Measurements from ENCODE around the gene CHD6. TPM values are rescaled to one million over a fixed set of nuclear protein-coding genes. Genes with fewer than 3 reads are reported as not detected.

Gene CHD6
- total and polyA plus RNA-seq, 4 donors = 3.3 to 23.4 (median 18.2) TPM

DNA sequence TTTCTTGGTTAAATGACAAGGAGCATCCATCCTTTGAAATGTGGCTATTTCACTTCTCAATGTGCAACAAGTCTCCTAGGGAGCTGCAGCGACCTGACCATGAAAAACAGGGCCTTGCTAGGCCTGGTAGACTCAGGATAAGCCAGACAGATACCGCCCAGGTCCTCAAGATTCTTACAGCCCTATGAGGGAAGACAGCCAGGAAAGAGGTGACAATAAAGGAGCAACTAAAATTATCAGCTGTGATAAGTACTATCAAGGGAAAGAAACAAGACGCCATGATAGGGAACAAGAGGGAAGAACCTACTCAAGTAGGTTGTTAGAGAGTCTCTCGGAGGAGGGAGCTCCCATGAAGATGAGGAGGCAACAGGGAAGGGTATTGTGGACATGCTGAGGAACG lies 200.1 kb downstream of the CHD6 start:
- WGBS = 95% methylated on average over 5 of the region's 5 CpGs
- Histone ChIP-seq H3K4me3 (ENCODE audit: low read depth in 1 of 3, low read length in 3 of 3) (no peak overlapping the region), H3K36me3 (ENCODE audit: control insufficient read depth in 4 of 4, insufficient read depth in 3 of 4, low read depth in 1 of 4, low read length in 3 of 4) (peaks cover 9 to 86% (median 67%) of the 10 kb centered on the region in 4 donors), H3K9ac (ENCODE audit: low read depth in 1 of 2, low read length in 2 of 2) (no peak overlapping the region), H3K9me3 (ENCODE audit: control insufficient read depth in 4 of 4, low read length in 3 of 4) (no peaks in the 10 kb centered on the region), H3K27ac (ENCODE audit: low read depth in 1 of 2, low read length in 2 of 2) (no peak overlapping the region), H3K27me3 (ENCODE audit: control insufficient read depth in 4 of 4, insufficient read depth in 4 of 4, low read length in 3 of 4) (no peaks in the 10 kb centered on the region), H3K4me1 (ENCODE audit: control insufficient read depth in 4 of 4, insufficient read depth in 4 of 4, low read length in 3 of 4) (no peaks in the 10 kb centered on the region)
- TF ChIP-seq, protein P1, sequence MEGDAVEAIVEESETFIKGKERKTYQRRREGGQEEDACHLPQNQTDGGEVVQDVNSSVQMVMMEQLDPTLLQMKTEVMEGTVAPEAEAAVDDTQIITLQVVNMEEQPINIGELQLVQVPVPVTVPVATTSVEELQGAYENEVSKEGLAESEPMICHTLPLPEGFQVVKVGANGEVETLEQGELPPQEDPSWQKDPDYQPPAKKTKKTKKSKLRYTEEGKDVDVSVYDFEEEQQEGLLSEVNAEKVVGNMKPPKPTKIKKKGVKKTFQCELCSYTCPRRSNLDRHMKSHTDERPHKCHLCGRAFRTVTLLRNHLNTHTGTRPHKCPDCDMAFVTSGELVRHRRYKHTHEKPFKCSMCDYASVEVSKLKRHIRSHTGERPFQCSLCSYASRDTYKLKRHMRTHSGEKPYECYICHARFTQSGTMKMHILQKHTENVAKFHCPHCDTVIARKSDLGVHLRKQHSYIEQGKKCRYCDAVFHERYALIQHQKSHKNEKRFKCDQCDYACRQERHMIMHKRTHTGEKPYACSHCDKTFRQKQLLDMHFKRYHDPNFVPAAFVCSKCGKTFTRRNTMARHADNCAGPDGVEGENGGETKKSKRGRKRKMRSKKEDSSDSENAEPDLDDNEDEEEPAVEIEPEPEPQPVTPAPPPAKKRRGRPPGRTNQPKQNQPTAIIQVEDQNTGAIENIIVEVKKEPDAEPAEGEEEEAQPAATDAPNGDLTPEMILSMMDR (IDR thresholded peaks at IDR 0.05; ENCODE audit: low read depth, low read length, missing input control) = no peak
- TF ChIP-seq YY1 (IDR thresholded peaks at IDR 0.05) (no peak), GABPA (IDR thresholded peaks at IDR 0.05 in 1 of 2, conservative IDR thresholded peaks at IDR 0.05 in 1 of 2) (no peak), HNF4A (conservative IDR thresholded peaks at IDR 0.05) (no peak), RAD21 (IDR thresholded peaks at IDR 0.05) (no peak), HNF4G (IDR thresholded peaks at IDR 0.05) (no peak), FOXA1 (IDR thresholded peaks at IDR 0.05) (no peak), NR2F2 (IDR thresholded peaks at IDR 0.05) (no peak)
- TF ChIP-seq, protein P2, sequence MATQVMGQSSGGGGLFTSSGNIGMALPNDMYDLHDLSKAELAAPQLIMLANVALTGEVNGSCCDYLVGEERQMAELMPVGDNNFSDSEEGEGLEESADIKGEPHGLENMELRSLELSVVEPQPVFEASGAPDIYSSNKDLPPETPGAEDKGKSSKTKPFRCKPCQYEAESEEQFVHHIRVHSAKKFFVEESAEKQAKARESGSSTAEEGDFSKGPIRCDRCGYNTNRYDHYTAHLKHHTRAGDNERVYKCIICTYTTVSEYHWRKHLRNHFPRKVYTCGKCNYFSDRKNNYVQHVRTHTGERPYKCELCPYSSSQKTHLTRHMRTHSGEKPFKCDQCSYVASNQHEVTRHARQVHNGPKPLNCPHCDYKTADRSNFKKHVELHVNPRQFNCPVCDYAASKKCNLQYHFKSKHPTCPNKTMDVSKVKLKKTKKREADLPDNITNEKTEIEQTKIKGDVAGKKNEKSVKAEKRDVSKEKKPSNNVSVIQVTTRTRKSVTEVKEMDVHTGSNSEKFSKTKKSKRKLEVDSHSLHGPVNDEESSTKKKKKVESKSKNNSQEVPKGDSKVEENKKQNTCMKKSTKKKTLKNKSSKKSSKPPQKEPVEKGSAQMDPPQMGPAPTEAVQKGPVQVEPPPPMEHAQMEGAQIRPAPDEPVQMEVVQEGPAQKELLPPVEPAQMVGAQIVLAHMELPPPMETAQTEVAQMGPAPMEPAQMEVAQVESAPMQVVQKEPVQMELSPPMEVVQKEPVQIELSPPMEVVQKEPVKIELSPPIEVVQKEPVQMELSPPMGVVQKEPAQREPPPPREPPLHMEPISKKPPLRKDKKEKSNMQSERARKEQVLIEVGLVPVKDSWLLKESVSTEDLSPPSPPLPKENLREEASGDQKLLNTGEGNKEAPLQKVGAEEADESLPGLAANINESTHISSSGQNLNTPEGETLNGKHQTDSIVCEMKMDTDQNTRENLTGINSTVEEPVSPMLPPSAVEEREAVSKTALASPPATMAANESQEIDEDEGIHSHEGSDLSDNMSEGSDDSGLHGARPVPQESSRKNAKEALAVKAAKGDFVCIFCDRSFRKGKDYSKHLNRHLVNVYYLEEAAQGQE (IDR thresholded peaks at IDR 0.05) = no peak
- TF ChIP-seq, protein P3, sequence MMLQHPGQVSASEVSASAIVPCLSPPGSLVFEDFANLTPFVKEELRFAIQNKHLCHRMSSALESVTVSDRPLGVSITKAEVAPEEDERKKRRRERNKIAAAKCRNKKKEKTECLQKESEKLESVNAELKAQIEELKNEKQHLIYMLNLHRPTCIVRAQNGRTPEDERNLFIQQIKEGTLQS (IDR thresholded peaks at IDR 0.05) = no peak
- DNase-seq (ENCODE audit: low spot score) = no peak

DNA sequence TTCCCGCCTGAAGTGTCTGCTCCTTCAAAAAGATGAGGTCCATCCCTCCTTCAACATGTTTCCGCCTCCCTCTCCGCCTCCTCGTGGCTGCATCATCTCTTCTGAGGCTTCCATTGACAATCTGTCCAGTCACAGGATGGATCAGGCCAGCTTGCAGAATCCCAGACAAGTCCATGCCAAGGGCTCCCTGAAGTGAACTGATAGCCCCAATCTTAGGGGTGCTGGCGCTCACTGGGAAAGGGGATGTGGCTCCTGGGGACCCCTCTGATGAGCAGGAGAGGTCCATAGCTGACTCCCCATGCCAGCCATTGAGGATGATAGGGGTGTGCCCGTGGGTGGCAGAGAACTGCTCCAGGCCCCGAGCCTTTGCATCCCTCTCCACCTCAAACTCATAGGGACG lies 203.0 kb downstream of the CHD6 start:
- H3K27me3 ChIP-seq (ENCODE audit: control insufficient read depth in 4 of 4, insufficient read depth in 4 of 4, low read length in 3 of 4) = no peaks in the 10 kb centered on the region
- H3K4me3 ChIP-seq (ENCODE audit: low read depth in 1 of 3, low read length in 3 of 3) = no peak overlapping the region
- no peaks in the 10 kb centered on the region for H3K9me3 ChIP-seq (ENCODE audit: control insufficient read depth in 4 of 4, low read length in 3 of 4)
- no peak overlapping the region for H3K27ac ChIP-seq (ENCODE audit: low read depth in 1 of 2, low read length in 2 of 2)
- no peak for DNase-seq (ENCODE audit: low spot score)
- no peaks in the 10 kb centered on the region for H3K4me1 ChIP-seq (ENCODE audit: control insufficient read depth in 4 of 4, insufficient read depth in 4 of 4, low read length in 3 of 4)
- 95% methylated on average over 8 of the region's 8 CpGs for WGBS
- H3K9ac ChIP-seq (ENCODE audit: low read depth in 1 of 2, low read length in 2 of 2) = no peak overlapping the region
- peaks cover 12 to 80% (median 58%) of the 10 kb centered on the region in 4 donors for H3K36me3 ChIP-seq (ENCODE audit: control insufficient read depth in 4 of 4, insufficient read depth in 3 of 4, low read depth in 1 of 4, low read length in 3 of 4)
- TF ChIP-seq, protein P4, sequence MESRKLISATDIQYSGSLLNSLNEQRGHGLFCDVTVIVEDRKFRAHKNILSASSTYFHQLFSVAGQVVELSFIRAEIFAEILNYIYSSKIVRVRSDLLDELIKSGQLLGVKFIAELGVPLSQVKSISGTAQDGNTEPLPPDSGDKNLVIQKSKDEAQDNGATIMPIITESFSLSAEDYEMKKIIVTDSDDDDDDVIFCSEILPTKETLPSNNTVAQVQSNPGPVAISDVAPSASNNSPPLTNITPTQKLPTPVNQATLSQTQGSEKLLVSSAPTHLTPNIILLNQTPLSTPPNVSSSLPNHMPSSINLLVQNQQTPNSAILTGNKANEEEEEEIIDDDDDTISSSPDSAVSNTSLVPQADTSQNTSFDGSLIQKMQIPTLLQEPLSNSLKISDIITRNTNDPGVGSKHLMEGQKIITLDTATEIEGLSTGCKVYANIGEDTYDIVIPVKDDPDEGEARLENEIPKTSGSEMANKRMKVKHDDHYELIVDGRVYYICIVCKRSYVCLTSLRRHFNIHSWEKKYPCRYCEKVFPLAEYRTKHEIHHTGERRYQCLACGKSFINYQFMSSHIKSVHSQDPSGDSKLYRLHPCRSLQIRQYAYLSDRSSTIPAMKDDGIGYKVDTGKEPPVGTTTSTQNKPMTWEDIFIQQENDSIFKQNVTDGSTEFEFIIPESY (IDR thresholded peaks at IDR 0.05) = no peak
- TF ChIP-seq, protein P3 (IDR thresholded peaks at IDR 0.05) = no peak
- no peak for TF ChIP-seq YY1 (IDR thresholded peaks at IDR 0.05)
- TF ChIP-seq, protein P5, sequence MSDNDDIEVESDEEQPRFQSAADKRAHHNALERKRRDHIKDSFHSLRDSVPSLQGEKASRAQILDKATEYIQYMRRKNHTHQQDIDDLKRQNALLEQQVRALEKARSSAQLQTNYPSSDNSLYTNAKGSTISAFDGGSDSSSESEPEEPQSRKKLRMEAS (IDR thresholded peaks at IDR 0.05) = no peak
- no peak for TF ChIP-seq GABPA (IDR thresholded peaks at IDR 0.05 in 1 of 2, conservative IDR thresholded peaks at IDR 0.05 in 1 of 2)
- no peak for TF ChIP-seq HNF4G (IDR thresholded peaks at IDR 0.05)
- TF ChIP-seq FOXA1 (IDR thresholded peaks at IDR 0.05) = no peak
- no peak for TF ChIP-seq HNF4A (conservative IDR thresholded peaks at IDR 0.05)
- TF ChIP-seq TAF1 (conservative IDR thresholded peaks at IDR 0.05) = no peak
- TF ChIP-seq, protein P1 (IDR thresholded peaks at IDR 0.05; ENCODE audit: low read depth, low read length, missing input control) = no peak
- no peak for TF ChIP-seq RXRA (IDR thresholded peaks at IDR 0.05)
- TF ChIP-seq RAD21 (IDR thresholded peaks at IDR 0.05) = no peak
- TF ChIP-seq, protein P2 (IDR thresholded peaks at IDR 0.05) = no peak
- TF ChIP-seq EGR1 (IDR thresholded peaks at IDR 0.05; ENCODE audit: low read depth in 2 of 2) = no peak
- TF ChIP-seq NR2F2 (IDR thresholded peaks at IDR 0.05) = no peak

Data from liver (tissue), 9 donors.